OCI-LY7 (cell line): ENCODE measurements around the gene FGFBP1. TPM values are rescaled to one million over a fixed set of nuclear protein-coding genes. Genes with fewer than 3 reads are reported as not detected.

Experiments
- BruUV-seq: library from RNA; stranded (reverse); fragments of 400-500 nt; replicated peaks from 2 replicates; lab custom pipeline; 2021; lab: Mats Ljungman, UMichigan
- CTCF ChIA-PET: fragments of 300-600 bp; sonication (Branson Sonifier 250); formaldehyde crosslinking; loops from one replicate; lab custom pipeline; 2022; ENCODE audit warnings: antibody characterized with exemption; ENCODE audit not compliant: unreplicated experiment; lab: Charles Lee
- POLR2A ChIA-PET: fragments of 300-600 bp; sonication (Branson Sonifier 250); formaldehyde crosslinking; loops from one replicate; lab custom pipeline; 2022; ENCODE audit warnings: antibody characterized with exemption; lab: Charles Lee
- DNase-seq: peaks from one replicate; pipeline ENCODE4 v3.0.0-alpha.2; 2015; ENCODE audit warnings: low spot score
- H2AFZ ChIP-seq: fragments of 200-600 bp; sonication (generic), shearing (Covaris generic); 2 replicates; pipeline ENCODE4 v1.6.1; 2014; ENCODE audit warnings: mild to moderate bottlenecking, antibody characterized with exemption, low read length, moderate library complexity
- H3K27ac ChIP-seq: fragments of 200-600 bp; sonication (generic); 2 replicates; pipeline ENCODE4 v1.5.1; 2014; ENCODE audit warnings: mixed run types, low read depth, mild to moderate bottlenecking, moderate library complexity, low read length, inconsistent platforms; ENCODE audit not compliant: poor library complexity, severe bottlenecking
- H3K36me3 ChIP-seq: fragments of 200-600 bp; sonication (generic); 2 replicates; pipeline ENCODE4 v1.6.1; 2014; ENCODE audit warnings: mild to moderate bottlenecking, antibody characterized with exemption, low read length, moderate library complexity, mixed read lengths; ENCODE audit not compliant: insufficient read depth
- H3K4me1 ChIP-seq: fragments of 200-600 bp; sonication (generic); 2 replicates; pipeline ENCODE4 v1.5.1; 2014; ENCODE audit warnings: mild to moderate bottlenecking, low read length; ENCODE audit not compliant: insufficient read depth, poor library complexity, severe bottlenecking
- H3K4me2 ChIP-seq: fragments of 200-600 bp; sonication (generic); 2 replicates; pipeline ENCODE4 v1.6.1; 2014; ENCODE audit warnings: mild to moderate bottlenecking, low read length
- H3K4me3 ChIP-seq: fragments of 200-600 bp; sonication (generic); 2 replicates; pipeline ENCODE4 v1.5.1; 2014; ENCODE audit warnings: mild to moderate bottlenecking, low read depth, low read length; ENCODE audit not compliant: poor library complexity, severe bottlenecking
- H3K79me2 ChIP-seq: fragments of 200-600 bp; sonication (generic); 2 replicates; pipeline ENCODE4 v1.6.1; 2016; ENCODE audit warnings: low read depth, mild to moderate bottlenecking, low read length, moderate library complexity, mixed read lengths; ENCODE audit not compliant: insufficient read depth
- H3K9me2 ChIP-seq: fragments of 200-600 bp; sonication (generic); 2 replicates; pipeline ENCODE4 v1.6.1; 2016; ENCODE audit warnings: mild to moderate bottlenecking, low read length, mixed read lengths; ENCODE audit not compliant: insufficient read depth
- H3K9me3 ChIP-seq: fragments of 200-600 bp; sonication (generic); 2 replicates; pipeline ENCODE4 v1.6.1; 2014; ENCODE audit warnings: mild to moderate bottlenecking, mixed run types, low read length, mixed read lengths
- H4K20me1 ChIP-seq: fragments of 200-600 bp; sonication (generic); 2 replicates; pipeline ENCODE4 v1.6.1; 2014; ENCODE audit warnings: mild to moderate bottlenecking, antibody characterized with exemption, low read length, moderate library complexity, mixed read lengths; ENCODE audit not compliant: insufficient read depth
- EZH2phosphoT487 ChIP-seq: fragments of 200-600 bp; sonication (generic); IDR thresholded peaks from 2 replicates; pipeline ENCODE4 v1.6.1; 2018; ENCODE audit warnings: low read depth, borderline replicate concordance, mild to moderate bottlenecking, mixed run types, antibody characterized with exemption, low read length, moderate library complexity, mixed read lengths
- intact Hi-C: fragments of 100-400 bp; cut with micrococcal nuclease; formaldehyde crosslinking; loops from one replicate; pipeline ENCODE4 v1.10.0; 2022; ENCODE audit not compliant: unreplicated experiment
- total RNA-seq, 2 experiments: library from RNA; depleted of rRNA in 1 of 2; stranded (reverse); fragments of >200 nt in 1 of 2; shearing (Covaris generic) in 1 of 2; gene quantifications; 2 replicates each; pipeline ENCODE4 v1.2.3, GENCODE V29; 2014 to 2022
- TF ChIP-seq, protein P1 (sequence below): fragments of 200-600 bp; sonication (generic); conservative IDR thresholded peaks from 2 replicates; pipeline ENCODE4 v1.5.1; 2014; ENCODE audit warnings: mild to moderate bottlenecking, antibody characterized with exemption, low read length, moderate library complexity, mixed read lengths

The FGFBP1 gene
- total RNA-seq, 2 experiments from 2014 or later, result not detected

DNA sequence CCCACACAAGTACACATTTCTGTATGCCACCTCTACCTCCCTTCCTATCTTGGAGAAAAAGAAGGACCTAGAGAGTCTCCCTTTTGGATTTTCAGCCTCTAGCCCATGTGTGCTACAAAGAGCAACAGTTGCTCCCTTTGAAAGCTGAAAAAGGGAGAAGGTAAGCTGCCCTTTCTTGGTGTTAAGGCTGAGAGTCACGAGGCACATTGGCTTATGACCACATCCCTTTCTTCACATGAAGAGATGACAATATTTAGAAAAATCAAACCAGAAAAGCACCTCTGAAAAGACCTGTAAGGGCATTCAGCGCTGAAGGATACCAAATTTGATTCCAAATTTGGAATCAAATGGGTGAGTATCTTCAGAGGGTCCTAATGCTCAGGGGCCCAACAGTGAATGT, 6.4 kb upstream of the FGFBP1 start:
- no peak for DNase-seq
- Histone ChIP-seq H3K27ac (no peak overlapping the region), H3K4me3 (no peak overlapping the region), H4K20me1 (no peaks in the 10 kb centered on the region), H3K36me3 (no peaks in the 10 kb centered on the region), H3K9me3 (no peaks in the 10 kb centered on the region), H3K9me2 (no peaks in the 10 kb centered on the region), H3K4me2 (no peak overlapping the region), H3K79me2 (no peaks in the 10 kb centered on the region), H3K4me1 (no peaks in the 10 kb centered on the region), H2AFZ (no peak overlapping the region)
- intact Hi-C loops, result no loop called here
- BruUV-seq, result no TSS peak
- ChIA-PET POLR2A (interaction anchor here (1.0 kb wide), 1 partner anchor 85 kb away, joined by 4 read pairs; no protein-coding TSS in a partner anchor), CTCF (no interaction called here)
- TF ChIP-seq, protein P1, sequence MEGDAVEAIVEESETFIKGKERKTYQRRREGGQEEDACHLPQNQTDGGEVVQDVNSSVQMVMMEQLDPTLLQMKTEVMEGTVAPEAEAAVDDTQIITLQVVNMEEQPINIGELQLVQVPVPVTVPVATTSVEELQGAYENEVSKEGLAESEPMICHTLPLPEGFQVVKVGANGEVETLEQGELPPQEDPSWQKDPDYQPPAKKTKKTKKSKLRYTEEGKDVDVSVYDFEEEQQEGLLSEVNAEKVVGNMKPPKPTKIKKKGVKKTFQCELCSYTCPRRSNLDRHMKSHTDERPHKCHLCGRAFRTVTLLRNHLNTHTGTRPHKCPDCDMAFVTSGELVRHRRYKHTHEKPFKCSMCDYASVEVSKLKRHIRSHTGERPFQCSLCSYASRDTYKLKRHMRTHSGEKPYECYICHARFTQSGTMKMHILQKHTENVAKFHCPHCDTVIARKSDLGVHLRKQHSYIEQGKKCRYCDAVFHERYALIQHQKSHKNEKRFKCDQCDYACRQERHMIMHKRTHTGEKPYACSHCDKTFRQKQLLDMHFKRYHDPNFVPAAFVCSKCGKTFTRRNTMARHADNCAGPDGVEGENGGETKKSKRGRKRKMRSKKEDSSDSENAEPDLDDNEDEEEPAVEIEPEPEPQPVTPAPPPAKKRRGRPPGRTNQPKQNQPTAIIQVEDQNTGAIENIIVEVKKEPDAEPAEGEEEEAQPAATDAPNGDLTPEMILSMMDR, result no peak
- TF ChIP-seq EZH2phosphoT487, result no peak

DNA sequence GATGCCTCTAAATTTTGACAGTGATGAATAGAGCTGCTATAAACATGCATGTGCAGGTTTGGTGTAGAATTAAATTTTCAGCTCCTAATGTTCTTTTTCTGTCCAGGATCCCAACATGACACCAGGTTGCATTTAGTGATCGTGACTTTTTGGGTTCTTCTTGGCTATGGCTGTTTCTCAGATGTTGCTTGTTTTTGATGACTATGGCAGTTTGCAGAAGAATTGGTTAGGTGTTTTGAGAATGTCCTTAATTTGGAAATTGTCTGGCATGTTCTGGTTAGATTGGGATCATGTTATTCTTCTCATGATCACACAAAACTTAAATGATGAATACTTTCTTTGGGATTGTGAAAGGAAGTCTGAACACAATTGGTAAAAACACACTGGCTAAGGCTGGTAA, 3.7 kb upstream of the FGFBP1 start:
- no peak for TF ChIP-seq EZH2phosphoT487
- TF ChIP-seq, protein P1, result no peak
- intact Hi-C loops, result no loop called here
- Histone ChIP-seq H4K20me1 (no peaks in the 10 kb centered on the region), H3K4me3 (no peak overlapping the region), H3K9me3 (no peaks in the 10 kb centered on the region), H3K4me2 (no peak overlapping the region), H3K79me2 (no peaks in the 10 kb centered on the region), H3K4me1 (no peaks in the 10 kb centered on the region), H3K27ac (no peak overlapping the region), H3K9me2 (no peaks in the 10 kb centered on the region), H2AFZ (no peak overlapping the region), H3K36me3 (no peaks in the 10 kb centered on the region)
- no TSS peak for BruUV-seq
- ChIA-PET CTCF (no interaction called here), POLR2A (interaction anchor here (0.5 to 0.7 kb wide), 2 partner anchors 770 to 1394 kb away, joined by 3 read pairs; no protein-coding TSS in a partner anchor)
- no peak for DNase-seq

DNA sequence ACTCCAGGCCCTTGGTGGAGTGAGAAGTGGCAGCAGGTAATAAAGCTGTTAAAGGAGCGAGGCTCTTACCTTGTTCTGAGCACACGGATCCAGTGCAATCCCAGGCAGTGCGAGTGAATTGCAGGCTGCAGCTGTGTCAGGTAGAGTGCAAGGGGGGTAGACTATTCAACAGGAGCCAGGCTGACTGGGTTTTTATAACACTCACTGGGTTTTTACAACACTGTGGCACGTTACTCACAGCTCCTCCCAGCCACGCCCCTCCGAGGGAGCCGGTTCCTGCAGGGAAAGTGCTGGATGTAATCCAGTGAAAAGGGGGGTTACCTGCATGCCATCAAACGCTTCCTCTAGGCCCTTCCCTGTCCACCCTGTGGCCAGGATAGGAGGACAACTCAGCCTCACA, 358 bp downstream of the FGFBP1 start:
- H3K9me3 ChIP-seq, result no peaks in the 10 kb centered on the region
- H3K9me2 ChIP-seq, result no peaks in the 10 kb centered on the region
- no TSS peak for BruUV-seq
- ChIA-PET CTCF (no interaction called here), POLR2A (no interaction called here)
- no peak overlapping the region for H3K4me2 ChIP-seq
- H3K4me1 ChIP-seq, result no peaks in the 10 kb centered on the region
- intact Hi-C loops, result no loop called here
- H3K36me3 ChIP-seq, result no peaks in the 10 kb centered on the region
- H3K4me3 ChIP-seq, result no peak overlapping the region
- H2AFZ ChIP-seq, result no peak overlapping the region
- DNase-seq, result no peak
- no peaks in the 10 kb centered on the region for H3K79me2 ChIP-seq
- no peak for TF ChIP-seq EZH2phosphoT487
- TF ChIP-seq, protein P1, result no peak
- no peak overlapping the region for H3K27ac ChIP-seq
- no peaks in the 10 kb centered on the region for H4K20me1 ChIP-seq
